Astrocyte of the spinal cord (primary cell): ENCODE data around the gene CACNA1B.

Source experiments
- DNase-seq: peaks from one replicate; pipeline ENCODE4 v3.0.0; 2011; ENCODE audit warnings: low read depth, low spot score
- H3K4me3 ChIP-seq: 2 replicates; pipeline ENCODE4 v1.5.1; 2011; ENCODE audit warnings: low read depth, mild to moderate bottlenecking, low read length, moderate library complexity
- in situ Hi-C: cut with HindIII; loops from 2 replicates; pipeline ENCODE4 v1.10.0; 2017; ENCODE audit warnings: low sequenced_read_pairs
- TF ChIP-seq, protein P1 (sequence below): IDR thresholded peaks from 2 replicates; pipeline ENCODE4 v1.5.1; 2012; ENCODE audit warnings: low read depth, mild to moderate bottlenecking, low read length, inconsistent platforms

Gene CACNA1B

DNA sequence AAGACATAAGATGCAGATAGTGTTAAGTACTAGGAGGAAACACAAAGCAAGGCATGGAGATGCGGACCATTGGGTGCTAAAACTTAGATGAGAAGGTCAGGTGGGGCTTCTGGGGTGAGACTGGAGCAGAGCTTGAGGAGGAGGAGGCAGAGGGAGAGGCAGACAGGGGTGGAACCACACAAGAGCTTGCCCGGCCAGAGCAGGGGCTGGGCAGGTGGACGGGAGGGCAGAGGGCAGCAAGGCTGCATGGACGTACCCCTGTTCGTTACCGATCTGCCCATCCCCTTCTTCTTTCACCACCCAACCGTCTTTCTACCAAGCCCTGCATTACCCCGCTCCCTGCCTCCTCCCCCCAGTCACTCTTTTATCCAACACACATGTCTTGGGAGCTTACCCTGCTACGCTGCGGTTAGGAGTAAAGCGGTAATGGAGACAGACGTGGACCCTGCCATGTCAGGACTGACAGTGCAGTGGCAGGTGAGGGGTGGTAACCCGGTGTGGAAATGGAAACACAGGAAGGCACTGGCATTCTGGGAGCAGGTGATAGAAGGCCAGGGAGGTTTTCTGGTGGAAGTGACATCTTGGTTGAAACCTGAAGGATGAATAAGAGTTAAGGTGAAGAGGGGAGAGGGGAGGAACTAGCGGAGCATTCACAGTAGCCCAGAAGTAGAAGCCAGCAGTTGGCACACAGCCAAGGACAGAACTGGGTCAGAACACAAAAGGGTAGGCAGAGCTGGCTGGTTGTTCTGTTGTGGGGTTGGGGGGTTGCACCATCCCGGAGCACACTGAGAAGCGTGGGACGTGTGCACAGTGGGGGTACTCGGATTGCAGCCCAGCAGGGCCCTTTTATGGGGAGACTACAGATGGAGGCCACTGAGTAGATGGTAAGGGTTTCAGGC, 167.2 kb downstream of the CACNA1B start:
- no peak overlapping the region for H3K4me3 ChIP-seq
- TF ChIP-seq, protein P1, sequence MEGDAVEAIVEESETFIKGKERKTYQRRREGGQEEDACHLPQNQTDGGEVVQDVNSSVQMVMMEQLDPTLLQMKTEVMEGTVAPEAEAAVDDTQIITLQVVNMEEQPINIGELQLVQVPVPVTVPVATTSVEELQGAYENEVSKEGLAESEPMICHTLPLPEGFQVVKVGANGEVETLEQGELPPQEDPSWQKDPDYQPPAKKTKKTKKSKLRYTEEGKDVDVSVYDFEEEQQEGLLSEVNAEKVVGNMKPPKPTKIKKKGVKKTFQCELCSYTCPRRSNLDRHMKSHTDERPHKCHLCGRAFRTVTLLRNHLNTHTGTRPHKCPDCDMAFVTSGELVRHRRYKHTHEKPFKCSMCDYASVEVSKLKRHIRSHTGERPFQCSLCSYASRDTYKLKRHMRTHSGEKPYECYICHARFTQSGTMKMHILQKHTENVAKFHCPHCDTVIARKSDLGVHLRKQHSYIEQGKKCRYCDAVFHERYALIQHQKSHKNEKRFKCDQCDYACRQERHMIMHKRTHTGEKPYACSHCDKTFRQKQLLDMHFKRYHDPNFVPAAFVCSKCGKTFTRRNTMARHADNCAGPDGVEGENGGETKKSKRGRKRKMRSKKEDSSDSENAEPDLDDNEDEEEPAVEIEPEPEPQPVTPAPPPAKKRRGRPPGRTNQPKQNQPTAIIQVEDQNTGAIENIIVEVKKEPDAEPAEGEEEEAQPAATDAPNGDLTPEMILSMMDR = no peak
- in situ Hi-C loops = no loop called here
- no peak for DNase-seq

DNA sequence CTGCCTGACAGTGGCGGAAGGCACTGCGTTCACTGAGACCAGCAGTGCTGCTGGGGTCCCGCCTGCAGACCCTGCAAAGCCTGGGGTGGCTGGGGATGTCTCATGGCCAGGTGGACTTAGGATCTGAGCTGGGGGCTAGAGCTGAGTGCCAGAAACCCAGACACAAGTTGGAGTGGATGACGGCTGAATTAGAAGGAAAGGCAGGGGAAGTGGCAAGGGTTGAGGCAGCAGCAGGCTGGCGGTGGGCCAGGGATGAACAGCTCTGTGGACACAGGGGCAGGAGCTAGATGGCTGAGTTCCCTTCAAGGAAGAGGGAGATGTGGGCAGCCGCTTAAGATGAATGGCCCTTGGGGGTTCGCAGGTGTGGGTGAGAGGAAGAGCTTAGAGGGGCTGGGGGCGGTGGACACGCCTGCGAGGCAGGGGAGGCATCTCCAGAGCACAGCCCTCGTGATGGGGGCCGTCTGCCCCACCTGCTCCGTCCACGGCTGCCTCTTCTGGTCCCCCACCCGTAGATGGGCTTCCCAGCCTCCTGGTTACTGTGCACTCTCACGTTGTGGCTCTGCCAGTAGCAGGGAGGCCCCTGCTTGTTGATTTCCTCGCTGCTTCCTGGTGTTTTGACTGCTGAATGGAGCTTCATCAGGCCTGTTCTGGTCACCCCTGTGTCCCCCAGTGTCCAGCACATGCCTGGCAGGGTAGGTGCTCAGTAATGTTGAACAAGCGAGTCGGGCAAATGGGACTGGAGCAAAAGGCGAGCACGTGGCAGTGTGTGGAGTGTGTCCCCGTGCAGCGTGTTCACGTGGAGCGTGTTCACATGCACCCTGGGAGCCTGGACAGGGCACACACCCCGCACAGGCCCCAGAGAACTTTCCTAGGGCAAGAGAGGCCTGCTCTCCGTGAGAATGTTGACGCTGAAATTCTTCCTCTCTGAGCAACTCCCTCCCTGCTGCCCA, 168.2 kb downstream of the CACNA1B start:
- DNase-seq = no peak
- TF ChIP-seq, protein P1 = no peak
- no peak overlapping the region for H3K4me3 ChIP-seq
- in situ Hi-C loops = no loop called here

DNA sequence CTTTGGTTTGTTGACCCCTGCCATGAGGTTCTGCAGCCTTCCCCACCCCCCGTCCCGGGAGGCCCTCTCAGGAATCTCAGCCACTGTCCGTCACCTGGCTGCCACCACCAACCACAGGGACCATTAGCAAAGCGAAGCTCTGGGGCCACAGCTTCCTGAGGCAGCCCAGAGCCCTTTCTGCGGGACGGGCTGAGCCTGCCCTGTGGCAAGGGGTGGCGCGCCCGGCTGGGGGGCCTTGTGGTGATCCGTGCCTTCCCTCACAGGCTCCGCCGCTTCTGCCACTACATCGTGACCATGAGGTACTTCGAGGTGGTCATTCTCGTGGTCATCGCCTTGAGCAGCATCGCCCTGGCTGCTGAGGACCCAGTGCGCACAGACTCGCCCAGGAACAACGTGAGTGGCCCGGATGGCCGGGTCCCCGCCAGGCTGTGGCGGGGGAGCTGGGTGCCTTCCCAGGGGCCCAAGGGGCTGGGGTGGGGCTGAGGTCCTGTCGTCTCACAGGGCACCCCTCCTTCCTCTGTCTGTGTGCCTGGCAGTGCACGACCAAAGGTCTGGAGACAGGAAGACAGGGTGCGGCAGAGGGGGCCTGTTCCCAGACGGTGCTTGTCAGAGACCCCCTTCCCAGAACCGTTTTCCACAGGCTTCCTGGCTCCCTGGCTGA, 169.2 kb downstream of the CACNA1B start:
- TF ChIP-seq, protein P1 = no peak
- in situ Hi-C loops = no loop called here
- no peak for DNase-seq
- H3K4me3 ChIP-seq = no peak overlapping the region

DNA sequence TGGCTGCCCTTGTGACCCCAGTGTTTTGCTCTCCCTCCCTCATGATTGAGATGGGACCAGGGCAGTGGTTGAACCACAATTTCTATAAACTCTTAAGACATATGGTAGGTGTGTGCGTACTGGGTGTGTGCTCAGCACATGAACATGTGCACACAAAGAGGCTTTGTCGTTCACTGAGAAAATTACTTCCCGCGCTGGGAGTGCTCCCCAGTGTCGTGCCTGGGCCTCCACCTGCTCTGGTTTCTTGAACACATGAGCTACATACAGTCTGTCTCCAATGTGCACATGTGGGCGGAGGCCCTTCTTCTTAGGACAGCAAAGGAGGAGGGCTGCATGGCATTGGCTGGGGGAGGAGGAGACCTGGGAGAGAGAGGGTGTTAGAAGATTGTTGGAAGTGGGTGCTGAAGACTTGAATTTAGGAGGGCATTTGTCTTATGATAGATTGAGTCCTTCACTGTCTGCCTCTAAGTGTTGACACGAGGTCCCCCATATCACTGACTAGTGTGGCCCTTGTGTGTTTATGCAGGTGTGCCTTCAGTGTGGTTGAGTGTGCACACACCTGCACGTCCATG, 170.0 kb downstream of the CACNA1B start:
- TF ChIP-seq, protein P1 = no peak
- in situ Hi-C loops = no loop called here
- DNase-seq = no peak
- no peak overlapping the region for H3K4me3 ChIP-seq

DNA sequence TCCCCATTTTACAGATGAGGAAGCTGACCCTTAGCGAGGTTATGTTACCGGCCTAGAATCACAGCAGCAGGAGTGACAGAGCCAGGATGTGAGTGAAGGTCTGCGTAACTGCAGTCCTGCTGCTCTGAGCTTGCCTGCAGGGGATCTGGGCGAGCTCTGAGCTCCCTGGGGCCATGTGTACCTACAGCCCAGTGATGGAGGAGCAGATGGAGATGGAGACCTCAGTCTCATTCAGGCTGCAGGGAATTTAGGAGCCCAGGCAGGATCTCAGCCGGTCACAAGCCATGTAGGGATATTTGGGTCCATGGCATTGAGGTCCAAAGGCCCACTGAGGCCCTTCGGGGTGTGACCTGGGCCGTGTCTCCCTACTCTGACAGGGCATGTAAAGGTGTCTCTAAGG, 170.6 kb downstream of the CACNA1B start:
- TF ChIP-seq, protein P1 = no peak
- H3K4me3 ChIP-seq = no peak overlapping the region
- no peak for DNase-seq
- in situ Hi-C loops = no loop called here
